ENCODE results near the gene PIGV. TPM values are rescaled to one million over a fixed set of nuclear protein-coding genes. Genes with fewer than 3 reads are reported as not detected.

PIGV gene
- total RNA-seq, 5 donors from 2014 or later (not counting 1 experiment from before 2014, with no cell fraction given), result 10.3 to 24.0 (median 20.3) TPM

DNA sequence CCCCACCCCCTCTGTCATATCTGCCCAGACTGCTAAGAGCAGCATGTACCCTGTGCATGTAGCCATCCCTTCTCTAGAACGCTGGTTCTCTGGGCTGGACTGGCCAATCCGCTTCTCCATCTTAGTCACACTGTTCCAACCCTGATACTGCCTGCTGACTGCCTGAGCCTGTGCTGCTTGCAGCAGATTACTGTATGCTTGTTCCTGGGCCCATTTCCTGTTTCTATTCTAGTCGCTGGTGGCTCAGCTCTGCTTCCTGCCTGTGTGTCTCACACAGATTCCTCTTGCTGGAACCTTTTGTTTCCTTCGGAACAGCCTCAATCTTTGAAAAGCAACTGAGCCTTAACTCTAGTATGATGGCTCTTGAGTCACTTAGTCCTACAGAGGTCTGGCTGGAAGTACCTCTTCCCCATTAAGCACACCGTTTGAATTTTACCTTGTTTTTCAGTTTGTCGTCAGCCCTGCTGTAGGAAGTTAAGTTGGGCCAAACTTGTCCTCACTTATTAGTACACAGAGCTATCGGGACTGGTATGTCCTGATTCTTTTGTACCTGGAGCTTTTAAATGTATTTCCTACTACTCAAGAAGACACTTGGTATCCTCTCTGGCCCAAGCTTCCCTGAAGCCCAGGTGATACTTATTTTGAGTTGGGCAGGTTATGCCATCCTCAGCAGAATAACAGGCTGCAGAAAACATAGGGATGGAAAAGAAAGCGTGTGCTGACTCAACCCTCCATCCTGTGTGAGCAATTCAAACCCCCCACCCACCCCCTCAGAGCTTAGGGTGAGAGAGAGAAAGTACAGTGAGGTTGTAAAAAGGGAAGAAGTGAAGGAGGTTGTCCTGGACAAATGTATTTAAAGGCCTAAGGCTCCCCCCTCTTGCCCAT, 43.4 kb upstream of the PIGV start:
- Histone ChIP-seq H3K27me3 (replicated peaks in 1 of 2; ENCODE audit: control insufficient read depth in 2 of 2, extremely low read depth in 1 of 2, insufficient read depth in 2 of 2, low read length in 1 of 2) (no peaks in the 10 kb centered on the region), H3K4me3 (ENCODE audit: control insufficient read depth in 1 of 2, extremely low read depth in 1 of 2, low read length in 1 of 2) (peak overlapping the region; percentile 13 to 21), H3K4me1 (ENCODE audit: control insufficient read depth in 1 of 2, extremely low read depth in 1 of 2, insufficient read depth in 2 of 2, low read length in 2 of 2) (peaks cover 58 to 78% of the 10 kb centered on the region in 2 experiments), H3K9me3 (no peaks in the 10 kb centered on the region), H3K27ac (ENCODE audit: low read length) (peak overlapping the region; percentile 90), H3K36me3 (ENCODE audit: control insufficient read depth in 2 of 2, extremely low read depth in 1 of 2, insufficient read depth in 1 of 2, low read length in 1 of 2) (peaks cover 4 to 45% of the 10 kb centered on the region in 2 donors)
- peak overlapping the region; percentile 46 to 62 (median 52) for H3K4me3 Mint-ChIP-seq
- no peaks in the 10 kb centered on the region for H3K9me3 Mint-ChIP-seq
- peak; percentile 49 to 90 (median 73) for DNase-seq
- ATAC-seq (replicated peaks in 1 of 4), result peak; percentile 93 to 95 (median 94)
- H3K27ac Mint-ChIP-seq, result peak overlapping the region; percentile 89 to 94
- H3K27me3 Mint-ChIP-seq, result no peaks in the 10 kb centered on the region
- H3K36me3 Mint-ChIP-seq, result peaks cover 44% of the 10 kb centered on the region
- ChIA-PET POLR2A (interaction anchor here (0.6 to 1.3 kb wide), 5 partner anchors 41 to 1103 kb away, joined by 4 to 12 read pairs (median 4); no protein-coding TSS in a partner anchor), CTCF (interaction anchor here (0.6 to 6.4 kb wide), 6 partner anchors 21 to 1085 kb away, joined by 3 to 28 read pairs (median 5); partner anchors contain the start of gene PIGV (in 1 of the 2))
- WGBS (ENCODE audit: insufficient coverage), result 4% methylated on average over 4 of the region's 8 CpGs
- peaks cover 80 to 93% (median 89%) of the 10 kb centered on the region in 3 donors for H3K4me1 Mint-ChIP-seq

- Histone ChIP-seq H3K4me1 (ENCODE audit: control insufficient read depth in 1 of 2, extremely low read depth in 1 of 2, insufficient read depth in 2 of 2, low read length in 2 of 2) (peaks cover 51 to 77% of the 10 kb centered on the region in 2 experiments), H3K9me3 (no peaks in the 10 kb centered on the region), H3K4me3 (ENCODE audit: control insufficient read depth in 1 of 2, extremely low read depth in 1 of 2, low read length in 1 of 2) (no peak overlapping the region), H3K27ac (ENCODE audit: low read length) (peak overlapping the region; percentile 90), H3K36me3 (ENCODE audit: control insufficient read depth in 2 of 2, extremely low read depth in 1 of 2, insufficient read depth in 1 of 2, low read length in 1 of 2) (peaks cover 10 to 53% of the 10 kb centered on the region in 2 donors), H3K27me3 (replicated peaks in 1 of 2; ENCODE audit: control insufficient read depth in 2 of 2, extremely low read depth in 1 of 2, insufficient read depth in 2 of 2, low read length in 1 of 2) (no peaks in the 10 kb centered on the region)
- H3K4me3 Mint-ChIP-seq, result peak overlapping the region in 1 of 3 donors; percentile 62
- CTCF ChIA-PET, result interaction anchor here (0.5 to 6.4 kb wide), 4 partner anchors 44 to 1084 kb away, joined by 5 to 28 read pairs (median 7); partner anchors contain the start of gene PIGV (in 1 of the 2)
- no peak for ATAC-seq (replicated peaks in 1 of 4)
- WGBS (ENCODE audit: insufficient coverage), result no CpG with 5 or more reads among the region's 5 CpGs
- peaks cover 47% of the 10 kb centered on the region for H3K36me3 Mint-ChIP-seq
- H3K9me3 Mint-ChIP-seq, result no peaks in the 10 kb centered on the region
- no peaks in the 10 kb centered on the region for H3K27me3 Mint-ChIP-seq
- peaks cover 80 to 93% (median 89%) of the 10 kb centered on the region in 3 donors for H3K4me1 Mint-ChIP-seq
- DNase-seq, result no peak
- POLR2A ChIA-PET, result interaction anchor here (0.6 to 1.3 kb wide), 2 partner anchors 41 to 410 kb away, joined by 4 to 12 read pairs; no protein-coding TSS in a partner anchor
- H3K27ac Mint-ChIP-seq, result peak overlapping the region; percentile 89 to 94
Measured at GRCh38 chr1:26745191-26745590, 42.6 kb upstream of the PIGV start.

GRCh38 chr1:26747048-26747447, 40.7 kb upstream of the PIGV start:
- no peak overlapping the region for H3K4me3 Mint-ChIP-seq
- peaks cover 10 to 53% of the 10 kb centered on the region in 2 donors for H3K36me3 ChIP-seq (ENCODE audit: control insufficient read depth in 2 of 2, extremely low read depth in 1 of 2, insufficient read depth in 1 of 2, low read length in 1 of 2)
- ATAC-seq (replicated peaks in 1 of 4) (no peak), DNase-seq (no peak)
- H3K9me3 ChIP-seq, result no peaks in the 10 kb centered on the region
- H3K27me3 ChIP-seq (replicated peaks in 1 of 2; ENCODE audit: control insufficient read depth in 2 of 2, extremely low read depth in 1 of 2, insufficient read depth in 2 of 2, low read length in 1 of 2), result no peaks in the 10 kb centered on the region
- H3K9me3 Mint-ChIP-seq, result no peaks in the 10 kb centered on the region
- peaks cover 80 to 93% (median 88%) of the 10 kb centered on the region in 3 donors for H3K4me1 Mint-ChIP-seq
- no peaks in the 10 kb centered on the region for H3K27me3 Mint-ChIP-seq
- H3K27ac Mint-ChIP-seq, result peak overlapping the region; percentile 15 to 64
- POLR2A ChIA-PET, result interaction anchor here in 1 of 2 donors (0.5 kb wide), 1 partner anchor 34 kb away, joined by 6 read pairs; no protein-coding TSS in a partner anchor
- peaks cover 41% of the 10 kb centered on the region for H3K36me3 Mint-ChIP-seq
- H3K27ac ChIP-seq (ENCODE audit: low read length), result peak overlapping the region; percentile 13
- CTCF ChIA-PET, result interaction anchor here (0.5 to 6.4 kb wide), 4 partner anchors 12 to 248 kb away, joined by 3 to 28 read pairs (median 4); partner anchors contain the start of gene PIGV (in 1 of the 2)
- 93% methylated on average over 3 of the region's 5 CpGs for WGBS (ENCODE audit: insufficient coverage)
- H3K4me1 ChIP-seq (ENCODE audit: control insufficient read depth in 1 of 2, extremely low read depth in 1 of 2, insufficient read depth in 2 of 2, low read length in 2 of 2), result peaks cover 42 to 79% of the 10 kb centered on the region in 2 experiments
- no peak overlapping the region for H3K4me3 ChIP-seq (ENCODE audit: control insufficient read depth in 1 of 2, extremely low read depth in 1 of 2, low read length in 1 of 2)

DNA sequence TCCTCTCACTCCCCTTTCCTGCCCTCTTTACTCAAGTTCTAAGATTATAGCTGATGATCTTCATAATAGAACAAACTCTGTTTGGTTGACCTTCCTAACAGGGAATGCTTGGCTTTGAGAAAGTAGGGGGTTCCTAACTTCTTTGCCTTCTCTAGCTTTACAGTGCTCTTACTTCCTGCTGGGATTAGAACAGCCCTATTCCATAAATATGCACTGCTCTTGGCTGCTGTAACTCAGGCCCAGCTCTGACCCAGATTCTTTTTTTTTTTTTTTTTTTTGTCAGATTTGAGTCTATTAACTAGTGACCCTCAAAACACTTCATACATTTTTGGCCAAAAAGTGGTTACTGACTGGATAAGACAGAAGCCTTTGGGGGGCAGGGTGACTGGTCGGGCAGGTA, 39.4 kb upstream of the PIGV start:
- H3K36me3 Mint-ChIP-seq, result peaks cover 46% of the 10 kb centered on the region

DNA sequence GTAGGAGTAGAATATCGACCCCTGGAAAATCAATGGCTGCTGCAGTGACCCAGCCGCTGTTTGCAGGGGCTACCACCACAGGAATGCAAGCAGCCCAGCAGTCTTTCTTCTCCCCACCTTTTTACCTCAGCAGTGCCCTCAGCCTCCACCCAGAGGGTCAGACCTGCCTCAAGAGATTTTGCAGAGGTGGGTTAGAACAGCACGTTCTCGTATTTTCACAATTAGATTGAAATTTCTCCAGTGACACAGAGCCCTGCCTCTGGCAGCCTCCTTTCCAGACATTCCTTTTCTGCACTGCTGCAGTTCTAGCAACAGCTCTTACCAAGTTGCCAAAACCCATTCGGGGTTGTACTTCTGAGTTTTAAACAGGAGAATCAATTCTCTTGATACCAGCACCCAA, 38.3 kb upstream of the PIGV start:
- ChIA-PET POLR2A (no interaction called here), CTCF (no interaction called here)
- DNase-seq (no peak), ATAC-seq (replicated peaks in 1 of 4) (no peak)
- Histone ChIP-seq H3K27me3 (replicated peaks in 1 of 2; ENCODE audit: control insufficient read depth in 2 of 2, extremely low read depth in 1 of 2, insufficient read depth in 2 of 2, low read length in 1 of 2) (no peaks in the 10 kb centered on the region), H3K4me3 (ENCODE audit: control insufficient read depth in 1 of 2, extremely low read depth in 1 of 2, low read length in 1 of 2) (no peak overlapping the region), H3K36me3 (ENCODE audit: control insufficient read depth in 2 of 2, extremely low read depth in 1 of 2, insufficient read depth in 1 of 2, low read length in 1 of 2) (peaks cover 10 to 63% of the 10 kb centered on the region in 2 donors), H3K27ac (ENCODE audit: low read length) (no peak overlapping the region), H3K9me3 (no peaks in the 10 kb centered on the region), H3K4me1 (ENCODE audit: control insufficient read depth in 1 of 2, extremely low read depth in 1 of 2, insufficient read depth in 2 of 2, low read length in 2 of 2) (peaks cover 22 to 65% of the 10 kb centered on the region in 2 experiments)
- Mint-ChIP-seq H3K27me3 (no peaks in the 10 kb centered on the region), H3K9me3 (no peaks in the 10 kb centered on the region), H3K27ac (peak overlapping the region; percentile 80 to 84), H3K36me3 (peaks cover 45% of the 10 kb centered on the region), H3K4me1 (peaks cover 78 to 93% (median 87%) of the 10 kb centered on the region in 3 donors), H3K4me3 (no peak overlapping the region)
- WGBS (ENCODE audit: insufficient coverage), result 96% methylated on average over 4 of the region's 5 CpGs

More for the DNA sequence above, 39.4 kb upstream of the PIGV start:
- H3K36me3 ChIP-seq (ENCODE audit: control insufficient read depth in 2 of 2, extremely low read depth in 1 of 2, insufficient read depth in 1 of 2, low read length in 1 of 2), result peaks cover 10 to 56% of the 10 kb centered on the region in 2 donors
- CTCF ChIA-PET, result interaction anchor here (0.6 to 1.0 kb wide), 3 partner anchors 10 to 41 kb away, joined by 3 to 11 read pairs (median 5); no protein-coding TSS in a partner anchor
- WGBS (ENCODE audit: insufficient coverage), result 100% methylated on average over 1 of the region's 1 CpG
- no peak overlapping the region for H3K4me3 Mint-ChIP-seq
- H3K27me3 Mint-ChIP-seq, result no peaks in the 10 kb centered on the region
- peak overlapping the region; percentile 64 to 85 for H3K27ac Mint-ChIP-seq
- POLR2A ChIA-PET, result interaction anchor here in 1 of 2 donors (0.6 kb wide), 1 partner anchor 47 kb away, joined by 5 read pairs; no protein-coding TSS in a partner anchor
- peaks cover 82 to 94% (median 88%) of the 10 kb centered on the region in 3 donors for H3K4me1 Mint-ChIP-seq
- no peaks in the 10 kb centered on the region for H3K9me3 ChIP-seq
- peak overlapping the region; percentile 5 for H3K27ac ChIP-seq (ENCODE audit: low read length)
- no peak for DNase-seq
- ATAC-seq (replicated peaks in 1 of 4), result no peak
- no peak overlapping the region for H3K4me3 ChIP-seq (ENCODE audit: control insufficient read depth in 1 of 2, extremely low read depth in 1 of 2, low read length in 1 of 2)
- no peaks in the 10 kb centered on the region for H3K27me3 ChIP-seq (replicated peaks in 1 of 2; ENCODE audit: control insufficient read depth in 2 of 2, extremely low read depth in 1 of 2, insufficient read depth in 2 of 2, low read length in 1 of 2)
- no peaks in the 10 kb centered on the region for H3K9me3 Mint-ChIP-seq
- peaks cover 33 to 70% of the 10 kb centered on the region in 2 experiments for H3K4me1 ChIP-seq (ENCODE audit: control insufficient read depth in 1 of 2, extremely low read depth in 1 of 2, insufficient read depth in 2 of 2, low read length in 2 of 2)

DNA sequence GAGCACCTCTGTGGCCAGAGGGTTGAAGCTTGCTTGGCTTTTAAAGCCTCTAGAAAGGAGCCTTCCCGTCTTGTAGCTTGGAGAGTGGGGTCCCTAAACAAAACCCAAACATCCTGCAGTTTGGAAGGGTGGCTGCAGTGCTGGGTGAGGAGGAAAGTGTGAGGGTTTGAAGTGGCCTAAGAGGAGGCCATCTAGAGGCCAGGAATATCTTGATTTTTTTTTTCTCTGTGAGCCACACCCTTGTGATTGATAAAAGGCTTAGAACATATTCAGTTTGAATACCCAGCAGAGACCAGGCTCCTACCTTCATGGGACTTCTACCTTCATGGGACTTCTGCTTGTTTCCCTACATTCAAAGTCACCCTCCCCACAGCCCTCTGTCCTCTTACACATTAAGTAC, 37.3 kb upstream of the PIGV start:
- Mint-ChIP-seq H3K27me3 (no peaks in the 10 kb centered on the region), H3K27ac (peak overlapping the region; percentile 80 to 84), H3K4me3 (no peak overlapping the region), H3K4me1 (peaks cover 68 to 89% (median 81%) of the 10 kb centered on the region in 3 donors), H3K36me3 (peaks cover 49% of the 10 kb centered on the region), H3K9me3 (no peaks in the 10 kb centered on the region)
- Histone ChIP-seq H3K4me3 (ENCODE audit: control insufficient read depth in 1 of 2, extremely low read depth in 1 of 2, low read length in 1 of 2) (no peak overlapping the region), H3K27ac (ENCODE audit: low read length) (no peak overlapping the region), H3K4me1 (ENCODE audit: control insufficient read depth in 1 of 2, extremely low read depth in 1 of 2, insufficient read depth in 2 of 2, low read length in 2 of 2) (peaks cover 13 to 58% of the 10 kb centered on the region in 2 experiments), H3K9me3 (no peaks in the 10 kb centered on the region), H3K36me3 (ENCODE audit: control insufficient read depth in 2 of 2, extremely low read depth in 1 of 2, insufficient read depth in 1 of 2, low read length in 1 of 2) (peaks cover 10 to 71% of the 10 kb centered on the region in 2 donors), H3K27me3 (replicated peaks in 1 of 2; ENCODE audit: control insufficient read depth in 2 of 2, extremely low read depth in 1 of 2, insufficient read depth in 2 of 2, low read length in 1 of 2) (no peaks in the 10 kb centered on the region)
- ATAC-seq (replicated peaks in 1 of 4) (no peak), DNase-seq (no peak)
- WGBS (ENCODE audit: insufficient coverage), result no CpG with 5 or more reads among the region's 1 CpG
- CTCF ChIA-PET, result no interaction called here
- POLR2A ChIA-PET, result interaction anchor here in 1 of 2 donors (0.6 kb wide), 1 partner anchor 10 kb away, joined by 3 read pairs; no protein-coding TSS in a partner anchor
